Hematopoietic multipotent progenitor cell (in vitro differentiated cells): Measurements from ENCODE around the gene DPM3. TPM values are rescaled to one million over a fixed set of nuclear protein-coding genes. Genes with fewer than 3 reads are reported as not detected.
"Not testable (repeated sequence)": the region's sequence is repeated elsewhere in the genome, so short reads cannot be mapped to it uniquely, and the experiment has no call there.

Source experiments
- DNase-seq, 3 donors: peaks; one replicate each; pipeline ENCODE4 v3.0.0-alpha.2; 2011 to 2015; ENCODE audit warnings: low read depth in 2 of 3, low spot score in 2 of 3
- total RNA-seq: library from RNA; depleted of rRNA; stranded (reverse); fragments of >200 nt; gene quantifications from one replicate; pipeline ENCODE4 v1.2.3, GENCODE V29; 2012

The DPM3 gene, protein sequence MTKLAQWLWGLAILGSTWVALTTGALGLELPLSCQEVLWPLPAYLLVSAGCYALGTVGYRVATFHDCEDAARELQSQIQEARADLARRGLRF
- 63.0 TPM for total RNA-seq

DNA sequence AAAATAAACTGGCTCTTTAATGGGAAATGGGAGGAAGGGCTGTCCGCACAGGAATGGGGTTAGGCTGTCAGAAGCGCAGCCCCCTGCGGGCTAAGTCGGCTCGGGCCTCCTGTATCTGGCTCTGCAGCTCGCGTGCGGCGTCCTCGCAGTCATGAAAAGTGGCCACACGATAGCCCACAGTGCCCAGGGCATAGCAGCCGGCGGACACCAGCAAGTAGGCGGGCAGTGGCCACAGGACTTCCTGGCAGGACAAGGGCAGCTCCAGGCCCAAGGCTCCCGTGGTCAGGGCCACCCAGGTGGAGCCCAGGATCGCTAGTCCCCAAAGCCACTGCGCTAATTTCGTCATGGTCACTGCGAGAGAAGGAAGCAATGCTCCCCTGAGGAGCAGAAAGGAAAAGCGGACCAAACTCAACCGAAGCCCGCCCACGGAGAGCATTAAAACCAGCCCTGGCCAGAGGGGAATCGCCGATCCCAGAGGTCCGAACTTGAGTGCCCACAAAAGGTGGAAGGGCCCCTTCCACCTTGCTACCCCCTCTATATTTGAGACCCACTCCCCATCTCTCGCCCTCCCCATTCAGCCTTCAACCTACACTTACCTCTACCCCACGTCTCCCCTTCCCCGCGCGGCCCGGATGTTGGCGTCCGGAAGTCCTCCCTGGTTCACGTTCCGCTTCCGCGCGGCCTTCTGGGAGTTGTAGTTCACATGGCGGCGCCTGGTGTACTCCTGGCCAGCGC, at the start of gene DPM3:
Gene DPM3 (minus strand): TSS at position 637 of the 735 bp plus-strand sequence. CDS start 291 bp downstream, at position 346.
- DNase-seq, result peak; percentile 63 to 90 (median 85)

DNA sequence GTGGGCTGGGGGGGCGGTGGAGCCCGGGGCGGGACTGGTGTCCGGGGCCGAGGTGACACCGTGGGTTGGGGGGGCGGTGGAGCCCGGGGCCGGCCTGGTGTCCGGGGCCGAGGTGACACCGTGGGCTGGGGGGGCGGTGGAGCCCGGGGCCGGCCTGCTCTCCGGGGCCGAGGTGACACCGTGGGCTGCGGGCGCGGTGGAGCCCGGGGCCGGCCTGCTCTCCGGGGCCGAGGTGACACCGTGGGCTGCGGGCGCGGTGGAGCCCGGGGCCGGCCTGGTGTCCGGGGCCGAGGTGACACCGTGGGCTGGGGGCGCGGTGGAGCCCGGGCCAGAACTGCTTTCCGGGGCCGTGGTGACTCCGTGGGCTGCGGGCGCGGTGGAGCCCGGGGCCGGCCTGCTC, 49.6 kb upstream of the DPM3 start:
- DNase-seq, result not testable (repeated sequence)

DNA sequence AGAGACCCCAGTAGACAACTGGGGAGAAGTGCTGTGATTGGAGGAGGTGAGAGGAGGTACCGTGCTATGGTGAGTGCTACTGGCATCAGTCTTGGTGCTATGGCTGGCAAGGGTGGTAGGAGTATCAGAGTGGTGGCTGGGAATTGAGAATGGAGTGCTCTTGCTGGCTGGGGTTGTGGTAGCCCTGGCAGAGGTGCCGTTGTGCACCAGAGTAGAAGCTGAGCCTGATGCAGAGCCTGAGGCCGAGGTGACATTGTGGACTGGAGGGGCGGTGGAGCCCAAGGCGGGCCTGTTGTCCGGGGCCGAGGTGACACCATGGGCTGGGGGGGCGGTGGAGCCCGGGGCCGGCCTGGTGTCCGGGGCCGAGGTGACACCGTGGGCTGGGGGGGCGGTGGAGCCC, 47.9 kb upstream of the DPM3 start:
- DNase-seq, result no peak

DNA sequence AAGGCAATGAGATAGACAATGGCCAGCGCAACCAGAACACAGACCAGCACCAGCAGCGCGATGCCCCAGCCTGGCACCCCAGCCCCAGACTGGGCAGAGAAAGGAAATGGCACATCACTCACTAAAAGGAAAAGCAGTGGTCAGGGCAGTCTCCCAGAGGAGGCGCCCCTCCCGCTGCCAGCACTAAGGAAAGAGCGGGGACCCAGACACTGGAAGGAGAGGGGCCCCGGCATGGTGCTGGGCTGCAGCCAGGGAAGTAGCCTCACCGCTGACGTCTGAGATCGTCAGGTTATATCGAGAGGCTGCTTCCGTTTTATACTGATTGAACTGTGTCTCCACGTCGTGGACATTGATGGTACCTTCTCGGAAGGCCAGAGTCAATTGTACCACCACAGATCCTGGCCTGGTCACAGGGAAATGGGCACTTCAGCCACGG, 47.1 kb upstream of the DPM3 start:
- no peak for DNase-seq

DNA sequence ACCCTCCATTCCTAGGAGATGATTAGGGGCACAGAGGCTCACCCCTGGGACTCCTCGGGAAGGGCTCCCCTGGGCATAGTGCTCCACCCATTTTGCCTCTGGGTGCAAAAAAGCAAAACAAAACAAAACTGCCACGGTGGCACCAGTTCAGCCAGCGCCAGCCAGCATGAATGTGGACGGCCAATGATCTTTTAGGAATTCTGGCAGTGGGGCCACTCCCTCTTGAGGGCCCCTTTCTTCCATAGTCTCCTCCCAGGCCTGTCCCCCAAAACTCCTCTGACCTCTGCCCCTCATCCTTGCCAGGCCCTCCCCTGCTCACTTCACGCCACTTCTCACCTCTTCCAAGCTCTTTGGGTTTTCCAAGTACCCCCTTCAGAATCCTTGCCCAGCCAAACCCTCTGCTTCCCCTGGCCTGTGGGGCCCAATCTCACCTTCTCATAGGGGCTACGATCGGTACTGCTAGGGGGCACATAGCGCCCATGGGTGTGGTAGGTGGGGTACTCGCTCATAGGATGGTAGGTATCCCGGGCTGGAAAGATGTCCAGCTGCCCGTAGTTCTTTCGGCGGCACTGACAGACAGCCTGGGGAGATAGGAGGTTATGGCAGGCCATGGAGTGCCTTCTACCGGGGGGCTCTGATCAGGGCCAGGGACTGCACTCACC, 46.6 kb upstream of the DPM3 start:
- DNase-seq, result no peak

DNA sequence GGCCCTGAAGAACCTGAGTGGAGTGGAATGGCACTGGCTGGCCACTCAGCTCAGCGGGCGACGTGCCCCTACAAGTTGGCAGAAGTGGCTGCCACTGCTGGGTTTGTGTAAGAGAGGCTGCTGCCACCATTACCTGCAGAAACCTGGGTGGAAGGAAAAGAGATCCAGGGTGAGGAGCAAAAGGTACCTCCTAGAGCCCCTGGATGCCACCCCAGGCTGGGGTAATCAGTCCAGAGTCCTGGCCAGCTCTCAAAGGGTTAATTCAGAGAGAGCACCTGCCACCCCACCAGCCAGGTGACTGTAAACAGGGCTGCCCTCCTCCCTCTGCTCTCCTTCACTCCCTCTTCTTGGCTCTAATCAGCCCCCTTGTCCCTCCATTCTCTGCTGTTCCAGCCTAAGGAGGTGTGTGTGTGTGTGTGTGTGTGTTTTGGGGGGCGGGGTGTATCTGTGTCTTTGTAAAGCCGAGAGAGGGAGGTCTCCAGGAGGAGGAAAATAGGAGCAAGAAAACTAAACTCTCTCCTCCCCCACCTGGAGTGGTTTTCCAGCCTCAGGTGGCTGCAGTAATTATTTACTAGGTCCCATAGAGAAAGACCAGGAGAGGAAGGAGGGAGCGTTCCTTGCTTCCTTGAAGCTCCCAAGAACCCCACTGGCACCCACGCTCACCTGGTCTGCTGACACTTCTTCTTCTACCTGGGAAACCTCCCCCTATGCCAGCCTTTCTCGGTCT, 45.9 kb upstream of the DPM3 start:
- DNase-seq, result no peak

DNA sequence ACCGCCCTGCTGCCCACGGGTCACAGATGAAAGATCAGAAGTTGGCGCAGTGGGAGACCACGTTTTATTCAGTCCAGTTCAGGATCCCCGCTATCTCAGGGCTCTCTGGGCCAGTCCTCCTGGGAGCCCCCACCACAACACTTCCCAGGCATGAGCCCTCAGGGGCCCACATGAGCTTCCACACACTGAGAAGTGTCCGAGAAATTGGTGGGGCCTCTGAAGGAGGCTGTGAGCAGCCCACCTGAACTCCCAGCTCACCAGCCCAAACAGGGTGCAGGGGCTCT, 45.4 kb upstream of the DPM3 start:
- DNase-seq, result no peak

DNA sequence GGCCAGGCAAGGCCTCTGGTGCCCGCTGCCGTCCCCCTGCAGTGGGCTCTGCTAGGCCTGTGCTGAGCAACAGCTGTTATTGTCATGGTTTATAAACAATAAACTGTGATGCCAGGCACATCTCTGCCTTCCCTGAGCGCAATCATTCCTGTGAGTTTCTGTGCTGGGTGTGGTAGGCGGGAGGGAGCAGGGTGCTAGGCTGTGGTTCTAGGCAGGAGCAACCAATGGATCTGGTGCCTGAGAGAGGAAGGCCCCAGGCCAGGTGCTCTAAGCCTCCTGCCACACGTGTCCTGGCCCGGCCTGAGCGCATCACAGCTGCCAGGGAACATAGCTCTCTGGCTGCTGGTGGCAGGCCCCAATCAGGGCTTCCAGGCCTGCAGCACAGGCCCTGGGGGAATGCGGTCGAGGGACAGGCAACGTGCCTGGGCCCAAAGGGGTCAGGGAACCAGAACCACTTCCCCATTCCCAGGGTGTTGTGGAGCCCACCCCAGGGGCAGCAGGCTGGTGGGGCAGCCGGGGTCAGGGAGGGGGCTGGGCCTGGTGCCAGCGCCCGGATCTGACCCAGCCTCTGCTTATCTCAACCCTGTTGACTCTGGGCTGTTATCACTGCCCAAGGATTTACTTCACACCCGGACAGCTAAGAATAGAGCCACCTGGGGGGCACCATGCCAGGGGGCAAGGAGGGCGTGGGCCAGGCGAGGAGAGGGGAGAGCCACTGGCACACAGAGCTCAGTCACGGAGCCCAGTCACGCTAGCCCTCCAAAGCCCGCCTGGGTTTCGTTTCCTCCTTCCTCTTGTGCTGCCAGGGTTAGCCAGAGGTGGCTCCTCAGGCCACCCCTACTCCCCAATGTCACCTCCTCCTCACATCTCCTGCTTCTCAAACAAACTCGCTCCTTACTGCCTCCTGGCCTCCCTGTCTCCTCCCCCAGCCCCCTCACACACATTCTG, 44.8 kb upstream of the DPM3 start:
- DNase-seq, result no peak

DNA sequence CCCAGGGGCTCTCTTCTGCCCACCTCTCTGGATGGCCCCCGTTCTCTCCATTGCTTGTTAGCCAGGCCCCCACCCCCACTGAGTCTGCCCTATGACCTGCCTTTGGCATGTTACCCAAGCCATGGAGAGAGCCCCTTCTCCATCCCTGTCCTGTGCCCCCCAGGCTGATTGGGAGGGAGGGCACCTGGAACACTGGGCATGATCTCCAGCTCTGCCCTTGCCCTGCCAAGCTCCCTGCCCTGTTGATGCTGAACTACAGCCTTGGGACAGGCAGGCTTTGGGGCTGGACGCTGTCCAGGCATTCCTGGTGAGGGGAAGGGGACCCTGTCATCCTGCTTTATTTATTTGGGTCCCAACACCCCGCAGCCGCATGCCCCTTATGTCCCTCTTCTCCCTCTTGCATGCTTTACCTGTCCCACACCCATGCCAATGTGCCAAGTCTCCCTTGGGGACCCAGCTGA, 44.0 kb upstream of the DPM3 start:
- DNase-seq, result no peak

DNA sequence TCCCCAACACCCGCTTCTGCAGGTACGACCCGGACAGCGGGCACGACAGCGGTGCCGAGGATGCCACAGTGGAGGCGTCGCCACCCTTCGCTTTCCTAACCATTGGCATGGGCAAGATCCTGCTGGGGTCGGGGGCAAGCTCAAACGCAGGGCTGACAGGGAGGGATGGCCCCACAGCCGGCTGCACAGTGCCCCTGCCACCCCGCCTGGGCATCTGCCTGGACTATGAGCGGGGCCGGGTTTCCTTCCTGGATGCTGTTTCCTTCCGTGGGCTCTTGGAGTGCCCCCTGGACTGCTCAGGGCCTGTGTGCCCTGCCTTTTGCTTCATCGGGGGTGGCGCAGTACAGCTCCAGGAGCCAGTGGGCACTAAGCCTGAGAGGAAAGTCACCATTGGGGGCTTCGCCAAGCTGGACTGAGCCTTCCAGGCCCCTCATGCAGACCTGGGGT, 43.5 kb upstream of the DPM3 start:
- no peak for DNase-seq

DNA sequence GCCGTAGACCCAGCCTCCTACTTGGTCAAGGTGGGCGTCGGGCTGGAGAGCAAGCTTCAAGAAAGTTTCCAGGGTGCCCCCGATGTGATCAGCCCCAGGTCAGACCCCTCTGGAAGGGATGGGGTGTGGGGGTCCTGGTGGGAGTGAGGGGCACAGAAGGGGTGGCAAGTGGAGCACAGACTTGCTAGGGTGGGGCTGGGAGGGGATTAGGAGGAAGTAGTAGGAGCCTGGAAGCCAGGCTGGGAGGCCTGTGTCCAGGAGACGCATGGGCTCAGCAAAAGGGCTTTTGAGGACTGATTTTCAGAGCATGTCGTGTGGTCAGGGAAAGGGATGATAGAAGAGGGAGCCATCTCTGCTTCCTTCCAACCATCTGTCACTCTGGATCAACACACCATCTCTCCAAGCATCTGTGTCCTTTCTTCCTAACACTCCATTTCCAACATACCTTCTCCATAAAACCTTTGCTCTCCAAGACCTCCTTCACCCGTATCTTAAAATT, 41.8 kb upstream of the DPM3 start:
- DNase-seq, result no peak

DNA sequence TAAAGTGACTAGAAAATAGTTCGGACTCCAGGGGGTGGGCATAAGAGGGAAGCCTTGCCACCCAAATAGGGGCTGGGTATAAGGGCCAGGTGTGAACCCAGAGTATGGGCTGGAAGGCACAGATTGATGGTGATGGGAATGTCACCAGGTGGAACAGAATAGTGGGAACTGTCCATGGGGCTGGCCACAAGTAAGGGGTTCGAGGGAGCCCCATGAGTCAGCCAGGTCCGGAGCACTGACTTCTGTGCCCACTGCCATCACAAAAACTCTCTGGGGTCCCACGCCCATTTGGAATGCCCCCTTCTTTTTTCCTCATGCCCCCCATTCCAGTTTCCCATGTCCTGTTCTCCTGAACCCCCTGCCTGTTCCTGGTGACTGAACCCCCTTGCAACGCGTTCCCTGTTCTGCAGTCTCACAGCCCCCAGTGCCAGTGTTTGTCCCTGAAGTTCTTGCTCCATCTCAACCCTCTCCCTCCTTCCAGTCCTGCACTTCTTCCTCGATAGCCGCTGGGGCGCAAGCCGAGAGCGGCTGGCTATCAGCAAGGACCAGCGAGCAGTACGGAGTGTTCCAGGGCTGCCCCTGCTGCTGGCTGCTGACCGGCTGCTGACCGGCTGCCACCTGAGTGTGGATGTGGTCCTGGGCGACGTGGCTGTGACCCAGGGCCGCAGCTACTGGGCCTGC, 41.2 kb upstream of the DPM3 start:
- DNase-seq, result no peak

DNA sequence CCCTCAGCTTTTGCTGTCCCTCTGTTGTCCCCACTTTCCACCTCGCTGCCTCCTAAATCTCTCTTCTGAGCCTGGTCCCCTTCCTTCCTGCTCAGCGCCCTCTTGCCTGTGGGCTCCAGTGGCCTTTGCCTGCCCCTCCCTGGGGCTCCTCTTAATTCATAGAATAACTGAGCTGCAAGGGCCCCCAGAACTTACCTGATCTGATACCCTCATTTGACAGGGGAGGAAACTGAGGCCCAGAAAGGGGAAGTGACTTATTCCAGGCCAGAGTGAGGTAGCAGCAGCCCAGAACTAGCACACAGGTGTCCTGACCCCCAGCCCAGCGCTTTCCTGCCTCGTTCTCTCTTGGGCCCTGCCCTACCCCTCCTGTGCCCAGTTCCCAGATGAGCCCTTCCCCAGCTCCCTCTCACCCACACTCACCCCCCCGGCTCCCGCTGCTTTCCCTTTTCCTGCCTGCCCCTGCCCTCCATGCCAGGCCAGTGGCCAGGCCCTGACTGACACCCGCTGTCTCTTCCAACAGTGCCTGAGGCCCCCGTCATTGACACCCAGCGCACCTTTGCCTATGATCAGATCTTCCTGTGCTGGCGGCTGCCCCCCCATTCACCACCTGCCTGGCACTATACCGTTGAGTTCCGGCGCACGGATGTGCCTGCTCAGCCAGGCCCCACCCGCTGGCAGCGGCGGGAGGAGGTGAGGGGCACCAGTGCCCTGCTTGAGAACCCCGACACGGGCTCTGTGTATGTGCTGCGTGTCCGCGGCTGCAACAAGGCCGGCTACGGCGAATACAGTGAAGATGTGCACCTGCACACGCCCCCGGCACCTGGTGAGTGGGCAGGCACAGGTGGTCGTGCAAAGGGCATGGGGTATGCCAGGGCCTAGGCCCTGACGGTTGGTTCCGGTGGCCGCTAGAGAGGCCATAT, 39.0 kb upstream of the DPM3 start:
- DNase-seq, result no peak

DNA sequence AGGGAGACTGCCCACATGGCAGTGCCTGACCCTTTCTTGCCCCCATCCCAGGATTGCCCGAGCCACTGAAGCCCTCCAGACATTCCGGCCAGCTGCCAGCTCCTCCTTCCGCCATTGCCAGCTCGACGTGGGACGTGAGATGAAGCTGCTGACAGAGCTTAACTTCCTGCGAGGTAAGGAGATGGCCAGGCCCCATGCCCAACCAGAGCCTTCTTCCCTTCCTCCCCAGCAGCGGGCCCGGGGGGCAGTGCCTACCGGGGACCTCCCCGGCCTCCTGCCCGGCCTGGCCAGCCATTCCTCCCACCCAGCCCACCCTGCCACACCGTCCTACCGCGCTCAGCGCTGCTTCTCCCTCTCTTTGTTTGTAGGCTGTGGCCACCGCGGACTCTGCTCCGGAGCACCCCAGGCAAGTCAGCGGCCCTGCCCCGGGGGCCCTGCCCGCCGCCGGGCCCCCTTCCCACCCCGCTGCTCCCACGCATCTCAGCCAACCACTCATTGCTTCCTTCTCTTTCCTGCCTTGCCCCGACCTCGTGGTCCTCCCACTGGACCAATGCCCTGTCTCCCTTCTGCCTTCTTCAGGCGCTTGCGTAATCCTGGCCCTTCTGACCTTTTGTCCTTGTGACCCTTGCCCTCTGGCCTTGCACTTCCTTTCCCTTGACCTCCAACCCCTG, 38.2 kb upstream of the DPM3 start:
- DNase-seq, result no peak

DNA sequence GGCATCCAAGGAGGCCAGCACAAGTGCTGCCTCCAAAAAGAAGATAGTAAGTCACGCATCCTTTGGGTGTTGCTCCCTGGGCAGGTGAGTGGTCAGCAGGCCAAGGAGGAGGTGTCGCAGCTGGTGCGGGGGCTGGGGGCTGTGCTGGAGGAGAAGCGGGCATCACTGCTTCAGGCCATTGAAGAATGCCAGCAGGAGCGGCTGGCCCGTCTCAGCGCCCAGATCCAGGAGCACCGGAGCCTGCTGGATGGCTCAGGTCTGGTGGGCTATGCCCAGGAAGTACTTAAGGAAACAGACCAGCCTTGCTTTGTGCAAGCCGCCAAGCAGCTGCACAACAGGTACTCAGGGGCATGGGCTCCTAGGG, 37.6 kb upstream of the DPM3 start:
- DNase-seq, result no peak

DNA sequence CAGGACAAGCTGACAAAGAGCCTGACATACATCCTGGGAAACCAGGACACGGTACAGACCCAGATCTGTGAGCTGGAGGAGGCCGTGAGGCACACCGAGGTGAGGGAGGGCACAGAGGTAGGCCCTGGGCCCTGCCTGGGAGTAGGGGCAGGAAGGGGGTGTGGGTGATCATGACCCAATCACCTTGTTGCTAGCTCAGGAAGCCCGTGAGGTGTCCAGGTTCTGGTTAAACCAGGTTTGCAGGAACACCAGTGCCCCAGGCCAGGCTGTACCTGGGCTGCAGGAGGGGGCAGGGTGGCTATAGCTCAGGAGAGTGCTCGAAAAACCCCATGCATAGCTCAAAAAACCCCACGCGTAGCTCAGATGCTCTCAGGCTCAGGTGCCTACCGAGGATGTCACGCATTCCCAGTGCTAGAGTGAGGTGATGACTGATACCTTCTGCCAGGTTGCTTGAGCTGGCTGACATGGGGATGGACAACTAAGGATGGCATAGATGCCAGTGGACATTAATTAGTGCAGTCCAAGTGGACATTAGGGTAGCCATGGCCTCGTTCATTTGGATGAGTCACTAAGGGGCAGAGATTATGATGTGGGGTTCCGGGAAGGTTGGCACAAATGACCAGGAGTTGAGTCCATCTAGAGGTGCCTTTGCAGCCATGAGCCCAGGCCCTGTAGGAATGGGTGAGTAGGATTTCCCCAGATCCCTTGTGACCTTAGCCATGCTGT, 37.0 kb upstream of the DPM3 start:
- DNase-seq, result no peak

DNA sequence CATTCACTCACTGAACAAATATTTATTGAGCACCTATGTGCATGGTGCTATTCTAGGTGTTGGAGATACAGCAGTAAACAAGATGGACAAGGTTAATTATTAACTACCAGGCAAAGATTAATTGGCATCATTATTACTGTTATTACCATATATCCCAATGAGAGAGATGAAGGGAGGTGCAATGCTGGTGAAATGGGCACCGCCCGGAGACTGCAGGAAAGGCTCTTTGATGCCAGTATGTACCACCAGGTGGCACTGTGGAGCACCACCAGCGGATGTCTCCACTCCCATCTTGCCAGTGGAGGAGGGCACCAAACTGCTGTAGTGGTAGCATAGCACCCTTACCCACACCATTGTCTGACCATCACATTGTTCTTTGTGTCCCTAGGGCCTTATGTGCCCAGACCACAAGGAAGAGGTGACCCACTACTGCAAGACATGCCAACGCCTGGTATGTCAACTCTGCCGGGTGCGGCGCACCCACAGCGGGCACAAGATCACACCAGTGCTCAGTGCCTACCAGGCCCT, 36.3 kb upstream of the DPM3 start:
- DNase-seq, result peak; percentile 74 to 84 (median 75)
